Measurements from ENCODE around the gene RAMAC.
"Not testable (repeated sequence)": the region's sequence is repeated elsewhere in the genome, so short reads cannot be mapped to it uniquely, and the experiment has no call there.

RAMAC gene

GRCh38 chr15:82985688-82986441, at the start of gene RAMAC:
Gene RAMAC (plus strand): TSS chr15:82986210. CDS start chr15:82989019, 2,809 bp downstream.
- peak; percentile 88 to 99 (median 96) for DNase-seq
- intact Hi-C loops (cut with DNase I) = loop anchor here (5.0 kb wide), 1 partner anchor 34 kb away; the partner anchor contains the start of gene HOMER2

- intact Hi-C loops (cut with DNase I) = no loop called here
- no peak for DNase-seq
These were observed 48.9 kb upstream of the RAMAC start for GRCh38 chr15:82936966-82937711.

- no peak for DNase-seq
- intact Hi-C loops (cut with DNase I) = no loop called here
These were observed 48.3 kb upstream of the RAMAC start for GRCh38 chr15:82937712-82938058.

GRCh38 chr15:82939678-82940077, 46.3 kb upstream of the RAMAC start:
- intact Hi-C loops (cut with DNase I); DNase-seq: not testable (repeated sequence)

GRCh38 chr15:82942691-82943090, 43.3 kb upstream of the RAMAC start:
- no peak for DNase-seq
- intact Hi-C loops (cut with DNase I) = no loop called here

GRCh38 chr15:82943176-82943575, 42.8 kb upstream of the RAMAC start:
- no peak for DNase-seq
- intact Hi-C loops (cut with DNase I) = no loop called here

GRCh38 chr15:82944056-82944455, 42.0 kb upstream of the RAMAC start:
- DNase-seq = peak in 4 of 10 donors; percentile 22 to 75 (median 29)
- intact Hi-C loops (cut with DNase I) = no loop called here

- intact Hi-C loops (cut with DNase I) = no loop called here
- DNase-seq = peak in 1 of 10 donors; percentile 41
These were observed 41.2 kb upstream of the RAMAC start for GRCh38 chr15:82944821-82945220.

- intact Hi-C loops (cut with DNase I) = no loop called here
- no peak for DNase-seq
These were observed 40.7 kb upstream of the RAMAC start for GRCh38 chr15:82945326-82945725.

- DNase-seq = no peak
- intact Hi-C loops (cut with DNase I) = no loop called here
These were observed 39.8 kb upstream of the RAMAC start for GRCh38 chr15:82946155-82946701.

- no peak for DNase-seq
- intact Hi-C loops (cut with DNase I) = loop anchor here (5.0 kb wide), 1 partner anchor 37 kb away; the partner anchor contains the start of gene RAMAC
These were observed 35.7 kb upstream of the RAMAC start for GRCh38 chr15:82950295-82950694.

GRCh38 chr15:82950746-82951370, 35.2 kb upstream of the RAMAC start:
- DNase-seq = peak in 1 of 10 donors; percentile 3
- intact Hi-C loops (cut with DNase I) = loop anchor here (5.0 kb wide), 1 partner anchor 36 kb away; the partner anchor contains the start of gene RAMAC

- intact Hi-C loops (cut with DNase I) = loop anchor here (5.0 kb wide), 1 partner anchor 36 kb away; the partner anchor contains the start of gene RAMAC
- DNase-seq = no peak
These were observed 34.4 kb upstream of the RAMAC start for GRCh38 chr15:82951472-82952157.

- intact Hi-C loops (cut with DNase I) = loop anchor here (5.0 kb wide), 1 partner anchor 35 kb away; the partner anchor contains the start of gene RAMAC
- DNase-seq = peak in 5 of 10 donors; percentile 13 to 87 (median 31)
These were observed 33.6 kb upstream of the RAMAC start, which contains the start of gene HOMER2 for GRCh38 chr15:82952158-82953081. Gene HOMER2 (minus strand): TSS chr15:82952720. CDS start chr15:82952535, 185 bp downstream.

GRCh38 chr15:82958638-82959037, 27.4 kb upstream of the RAMAC start:
- intact Hi-C loops (cut with DNase I) = no loop called here
- DNase-seq = no peak

GRCh38 chr15:82959423-82959822, 26.6 kb upstream of the RAMAC start:
- no peak for DNase-seq
- intact Hi-C loops (cut with DNase I) = no loop called here

GRCh38 chr15:82960766-82961165, 25.2 kb upstream of the RAMAC start:
- intact Hi-C loops (cut with DNase I) = no loop called here

GRCh38 chr15:82963471-82964341, 22.3 kb upstream of the RAMAC start:
- intact Hi-C loops (cut with DNase I) = no loop called here
- DNase-seq = no peak

More at GRCh38 chr15:82960766-82961165, 25.2 kb upstream of the RAMAC start:
- no peak for DNase-seq

Data from posterior cingulate gyrus (tissue), 11 donors.